GM10248 (cell line): Measurements from ENCODE around the gene TMEM164.

Source experiments
- CTCF ChIA-PET: fragments of 300-600 bp; sonication (Branson Sonifier 250); formaldehyde crosslinking; extraction: SDS; loops from one replicate; lab custom pipeline; 2021; ENCODE audit warnings: antibody characterized with exemption; lab: Yijun Ruan, JAX
- POLR2A ChIA-PET: fragments of 350-650 bp; sonication (Branson Sonifier 250); formaldehyde crosslinking; extraction: SDS; loops from one replicate; lab custom pipeline; 2020; ENCODE audit warnings: antibody characterized with exemption; lab: Yijun Ruan, JAX
- DNase-seq: peaks from one replicate; pipeline ENCODE4 v3.0.0; 2012; ENCODE audit errors: extremely low spot score
- TF ChIP-seq, protein P1 (sequence below): IDR thresholded peaks from 2 replicates; pipeline ENCODE4 v1.5.1; 2012; ENCODE audit warnings: mild to moderate bottlenecking, low read depth; ENCODE audit errors: extremely low read depth, missing control alignments, control extremely low read depth

Gene TMEM164

DNA sequence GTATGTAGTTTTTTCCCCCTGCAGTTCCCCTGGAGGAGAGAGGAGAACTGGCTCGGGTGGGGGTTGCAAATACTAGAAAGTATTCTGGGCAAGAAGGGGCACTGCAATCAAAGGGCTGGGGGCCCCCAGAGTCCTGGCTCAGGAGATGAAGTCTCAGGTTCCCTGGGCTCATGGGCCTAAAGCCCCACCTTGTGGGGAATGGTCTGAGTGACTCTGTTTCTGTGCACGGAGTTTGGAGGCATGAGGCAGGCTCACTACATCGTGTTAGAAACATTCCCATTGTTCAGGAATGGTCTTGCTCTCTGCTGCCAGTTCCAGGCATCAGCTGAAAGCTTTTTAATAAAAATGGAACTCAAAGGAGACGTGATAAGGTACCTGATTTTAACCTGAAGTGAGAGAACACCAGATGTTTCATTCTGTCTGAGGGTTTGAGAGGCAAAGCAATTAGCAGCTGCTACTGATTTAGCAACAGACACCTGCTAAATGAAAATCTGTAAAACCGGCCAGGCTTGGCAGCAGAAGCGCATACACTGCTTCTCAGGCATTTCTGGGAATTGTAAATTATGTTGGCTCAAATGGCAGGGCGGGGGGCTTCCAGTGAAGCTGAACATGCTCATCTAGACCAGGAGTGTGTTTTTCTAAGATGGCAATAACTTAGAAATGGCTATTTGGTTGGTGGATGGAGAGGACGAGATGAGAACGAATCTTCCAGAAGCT lies 122.7 kb downstream of the TMEM164 start:
- ChIA-PET CTCF (interaction anchor here (0.9 kb wide), 1 partner anchor 14 kb away, joined by 3 read pairs; no protein-coding TSS in a partner anchor), POLR2A (no interaction called here)
- DNase-seq, result no peak
- TF ChIP-seq, protein P1, sequence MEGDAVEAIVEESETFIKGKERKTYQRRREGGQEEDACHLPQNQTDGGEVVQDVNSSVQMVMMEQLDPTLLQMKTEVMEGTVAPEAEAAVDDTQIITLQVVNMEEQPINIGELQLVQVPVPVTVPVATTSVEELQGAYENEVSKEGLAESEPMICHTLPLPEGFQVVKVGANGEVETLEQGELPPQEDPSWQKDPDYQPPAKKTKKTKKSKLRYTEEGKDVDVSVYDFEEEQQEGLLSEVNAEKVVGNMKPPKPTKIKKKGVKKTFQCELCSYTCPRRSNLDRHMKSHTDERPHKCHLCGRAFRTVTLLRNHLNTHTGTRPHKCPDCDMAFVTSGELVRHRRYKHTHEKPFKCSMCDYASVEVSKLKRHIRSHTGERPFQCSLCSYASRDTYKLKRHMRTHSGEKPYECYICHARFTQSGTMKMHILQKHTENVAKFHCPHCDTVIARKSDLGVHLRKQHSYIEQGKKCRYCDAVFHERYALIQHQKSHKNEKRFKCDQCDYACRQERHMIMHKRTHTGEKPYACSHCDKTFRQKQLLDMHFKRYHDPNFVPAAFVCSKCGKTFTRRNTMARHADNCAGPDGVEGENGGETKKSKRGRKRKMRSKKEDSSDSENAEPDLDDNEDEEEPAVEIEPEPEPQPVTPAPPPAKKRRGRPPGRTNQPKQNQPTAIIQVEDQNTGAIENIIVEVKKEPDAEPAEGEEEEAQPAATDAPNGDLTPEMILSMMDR, result peak; percentile 10

DNA sequence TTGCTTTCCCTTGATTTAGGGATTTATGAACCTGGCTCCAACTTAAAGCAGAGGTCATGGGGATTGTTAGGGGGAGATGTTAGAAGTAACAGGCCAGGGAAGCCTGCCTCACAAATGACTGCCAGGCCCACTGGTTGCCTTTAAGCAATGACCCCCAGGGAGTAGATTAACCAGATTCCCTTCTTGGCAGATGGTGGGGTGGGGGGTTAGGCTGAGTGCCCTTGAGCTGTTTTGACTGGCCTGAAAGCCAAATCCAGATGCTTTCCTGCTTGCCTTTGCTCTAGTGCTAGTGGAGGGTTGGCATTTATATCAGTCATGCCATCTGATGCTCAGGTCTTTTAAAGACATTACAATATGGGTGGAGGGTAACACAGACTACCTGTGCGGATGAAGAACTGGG lies 128.1 kb downstream of the TMEM164 start:
- POLR2A ChIA-PET, result no interaction called here
- no peak for DNase-seq
- CTCF ChIA-PET, result no interaction called here
- TF ChIP-seq, protein P1, result no peak

DNA sequence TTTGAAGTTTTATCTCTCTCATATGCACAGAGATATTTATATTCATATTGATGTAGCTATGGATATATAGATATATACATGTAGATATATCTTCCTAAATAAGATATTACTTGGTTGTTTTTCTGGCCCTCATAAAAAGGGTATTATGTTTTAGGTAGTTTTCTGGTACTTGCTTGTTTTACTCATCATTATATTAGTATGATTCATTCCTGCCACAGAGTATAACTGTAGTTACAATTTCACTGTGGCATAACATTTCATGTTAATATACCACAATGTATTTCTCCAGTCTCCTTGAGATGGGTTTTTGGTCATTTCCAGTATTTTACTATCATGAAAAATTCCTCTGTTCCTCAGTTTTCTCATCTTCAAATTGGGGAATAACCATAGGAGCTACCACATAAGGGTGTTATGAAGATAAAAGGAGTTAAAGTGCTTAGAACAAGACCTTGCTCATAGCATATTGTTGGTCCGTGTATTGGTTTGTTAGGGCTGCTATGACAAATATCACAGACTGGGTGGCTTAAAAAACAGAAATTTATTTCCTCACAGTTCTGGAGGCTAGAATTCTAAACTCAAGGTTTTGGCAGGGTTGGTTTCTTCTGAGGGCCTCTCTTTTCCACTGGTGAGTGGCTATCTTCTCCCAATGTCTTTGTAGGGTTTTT lies 129.7 kb downstream of the TMEM164 start:
- TF ChIP-seq, protein P1, result no peak
- DNase-seq, result no peak
- CTCF ChIA-PET, result interaction anchor here (5.7 kb wide), 1 partner anchor 14 kb away, joined by 33 read pairs; no protein-coding TSS in a partner anchor

DNA sequence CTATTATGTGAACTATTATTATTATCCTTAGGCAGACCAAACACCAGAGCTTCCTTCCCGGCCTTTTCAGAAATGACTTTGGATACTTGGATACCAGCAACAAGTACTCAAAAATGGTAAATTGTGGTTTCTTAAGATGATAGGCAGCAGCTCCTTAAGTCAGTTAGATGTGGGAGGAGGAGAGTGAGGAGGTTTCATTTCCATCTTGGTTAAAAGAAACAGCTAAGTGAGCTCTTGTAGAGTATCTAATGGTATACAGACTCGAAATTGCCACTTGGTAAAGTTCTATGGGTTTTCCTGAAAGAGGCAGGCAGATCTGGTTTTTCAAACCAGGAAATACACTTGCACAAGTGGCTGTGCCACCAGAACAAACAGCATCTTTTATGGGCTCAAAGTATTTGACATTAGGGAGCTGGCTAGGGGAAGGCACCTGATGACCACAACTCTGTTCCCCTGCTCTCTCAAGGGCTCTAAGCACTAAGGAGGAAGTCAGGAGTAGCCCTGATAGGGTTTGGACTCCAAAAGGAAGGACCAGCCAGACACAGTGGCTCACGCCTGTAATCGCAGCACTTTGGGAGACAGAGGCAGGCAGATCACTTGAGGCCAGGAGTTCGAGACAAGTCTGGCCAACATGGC lies 130.9 kb downstream of the TMEM164 start:
- CTCF ChIA-PET, result interaction anchor here (1.0 to 5.7 kb wide), 4 partner anchors 13 to 275 kb away, joined by 3 to 33 read pairs (median 4); no protein-coding TSS in a partner anchor
- TF ChIP-seq, protein P1, result no peak
- DNase-seq, result peak; percentile 10
- POLR2A ChIA-PET, result no interaction called here

More for the DNA sequence above, 129.7 kb downstream of the TMEM164 start:
- POLR2A ChIA-PET, result no interaction called here

DNA sequence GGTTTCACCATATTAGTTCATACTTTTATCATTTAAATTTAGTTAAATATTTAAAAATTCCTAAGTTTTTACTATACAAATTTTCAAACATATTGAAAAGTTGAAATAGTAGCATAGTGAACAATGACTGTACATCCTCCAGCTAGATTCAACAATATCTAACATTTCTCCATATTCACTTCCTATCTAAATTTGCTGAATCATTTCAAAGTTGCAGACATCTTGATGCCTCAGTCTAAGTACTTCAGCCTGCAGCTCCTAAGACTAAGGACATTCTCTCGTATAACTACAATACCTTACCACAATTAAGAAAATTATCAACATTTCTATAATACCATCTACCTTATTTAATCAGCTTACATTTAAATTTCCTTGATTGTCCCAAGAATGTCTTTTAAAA lies 132.7 kb downstream of the TMEM164 start:
- TF ChIP-seq, protein P1, result no peak
- no peak for DNase-seq
- CTCF ChIA-PET, result interaction anchor here (1.6 to 5.7 kb wide), 2 partner anchors 11 to 25 kb away, joined by 6 to 33 read pairs; no protein-coding TSS in a partner anchor
- POLR2A ChIA-PET, result no interaction called here

DNA sequence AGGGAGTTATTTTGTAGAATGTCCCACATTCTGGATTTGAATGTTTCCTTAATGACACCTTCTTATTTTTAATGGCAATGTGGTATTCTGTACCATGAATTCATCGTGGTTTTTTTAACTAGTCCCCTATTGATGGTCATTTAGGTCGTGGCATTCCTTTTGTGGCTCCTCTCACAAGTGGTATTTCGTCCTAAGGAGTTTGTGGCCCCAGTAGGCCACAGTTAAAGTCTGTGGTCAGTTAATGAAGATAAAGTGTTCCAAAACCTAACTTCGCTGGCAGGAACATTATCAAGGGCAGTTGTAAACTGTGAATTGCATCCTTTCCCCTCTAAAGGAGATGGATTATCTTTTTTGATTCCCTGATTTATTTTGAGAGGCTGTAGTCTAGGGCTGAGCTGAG lies 133.2 kb downstream of the TMEM164 start:
- TF ChIP-seq, protein P1, result no peak
- ChIA-PET POLR2A (no interaction called here), CTCF (interaction anchor here (1.5 to 5.7 kb wide), 3 partner anchors 10 to 24 kb away, joined by 4 to 33 read pairs (median 6); no protein-coding TSS in a partner anchor)
- no peak for DNase-seq
